ENCODE measurements around the gene MFRP. TPM values are rescaled to one million over a fixed set of nuclear protein-coding genes. Genes with fewer than 3 reads are reported as not detected.

MFRP gene
- total and polyA plus RNA-seq, 8 donors = not detected

DNA sequence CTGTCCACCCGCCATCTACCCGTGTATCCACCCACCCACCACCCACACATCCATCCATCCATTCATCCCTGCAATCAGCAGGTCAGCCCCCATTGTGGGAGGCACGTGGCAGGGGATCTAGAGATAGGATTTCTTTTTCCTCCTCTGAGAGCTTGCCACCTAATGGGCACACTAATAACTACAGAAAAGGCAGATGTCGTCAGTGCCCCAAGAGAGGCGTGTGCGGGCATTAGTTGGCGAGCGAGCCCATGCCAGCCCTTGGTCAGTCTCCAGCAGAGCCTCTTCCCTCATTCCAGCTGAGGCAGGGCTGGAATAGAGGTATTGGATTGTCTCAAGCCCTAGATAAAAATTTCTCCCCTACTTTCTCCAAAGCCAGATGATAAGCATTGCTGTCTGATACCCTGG lies 25.3 kb upstream of the MFRP start:
- H3K4me1 ChIP-seq = peaks cover 66 to 95% (median 78%) of the 10 kb centered on the region in 4 donors
- H3K27me3 ChIP-seq = no peaks in the 10 kb centered on the region
- WGBS, 5 donors = 44 to 55% (median 51%) methylated on average over 8 of the region's 8 CpGs
- no peaks in the 10 kb centered on the region for H3K9me3 ChIP-seq
- H3K27ac ChIP-seq = peak overlapping the region in 3 of 5 donors; percentile 79 to 93 (median 80)
- H3K36me3 ChIP-seq = no peaks in the 10 kb centered on the region
- H3K4me3 ChIP-seq = no peak overlapping the region
- TF ChIP-seq POLR2A (IDR thresholded peaks at IDR 0.05) = no peak
- TF ChIP-seq CTCF (IDR thresholded peaks at IDR 0.05) = peak in 3 of 7 experiments; percentile 6 to 37 (median 14)
- no peak for TF ChIP-seq EP300 (IDR thresholded peaks at IDR 0.05)
- TF ChIP-seq POLR2AphosphoS5 (IDR thresholded peaks at IDR 0.05) = peak in 1 of 3 donors; percentile 32
- intact Hi-C loops (cut with DNase I; ENCODE audit: low total_unique reads) = no loop called here
- DNase-seq = peak in 1 of 2 donors; percentile 59

DNA sequence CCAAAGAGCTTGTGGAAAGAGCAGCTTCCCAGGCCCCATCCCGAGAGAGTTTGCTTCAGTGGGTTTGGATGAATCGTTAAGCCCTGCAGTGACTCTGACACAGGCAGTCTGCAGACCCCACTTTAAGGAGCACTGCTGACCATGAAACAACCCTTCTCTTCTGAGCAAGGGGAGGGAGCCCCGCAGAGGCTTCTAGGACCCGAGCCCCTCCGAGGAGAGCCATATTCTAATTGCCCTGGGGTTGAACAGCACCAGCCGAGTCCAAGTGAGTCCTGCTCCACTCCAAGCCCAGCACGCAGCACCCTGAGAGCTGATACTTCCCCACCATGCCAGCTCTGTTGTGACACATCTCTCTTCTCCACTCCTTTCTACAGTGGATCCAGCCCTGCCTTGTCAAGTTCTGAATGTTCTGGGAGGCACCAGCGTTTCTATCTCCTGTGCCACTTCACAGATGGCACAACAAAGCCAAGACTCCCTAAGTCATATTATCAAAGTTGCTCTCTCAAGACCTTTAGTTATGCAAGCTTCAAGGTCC lies 24.6 kb upstream of the MFRP start:
- Histone ChIP-seq H3K4me3 (no peak overlapping the region), H3K27me3 (no peaks in the 10 kb centered on the region), H3K9me3 (no peaks in the 10 kb centered on the region), H3K27ac (peak overlapping the region in 4 of 5 donors; percentile 79 to 93 (median 80)), H3K36me3 (no peaks in the 10 kb centered on the region), H3K4me1 (peaks cover 60 to 95% (median 75%) of the 10 kb centered on the region in 4 donors)
- TF ChIP-seq CTCF (IDR thresholded peaks at IDR 0.05) (no peak), POLR2A (IDR thresholded peaks at IDR 0.05) (no peak), EP300 (IDR thresholded peaks at IDR 0.05) (no peak), POLR2AphosphoS5 (IDR thresholded peaks at IDR 0.05) (no peak)
- DNase-seq = no peak
- intact Hi-C loops (cut with DNase I; ENCODE audit: low total_unique reads) = no loop called here
- 65 to 82% (median 77%) methylated on average over 6 to 8 of the region's 8 CpGs for WGBS, 5 donors

DNA sequence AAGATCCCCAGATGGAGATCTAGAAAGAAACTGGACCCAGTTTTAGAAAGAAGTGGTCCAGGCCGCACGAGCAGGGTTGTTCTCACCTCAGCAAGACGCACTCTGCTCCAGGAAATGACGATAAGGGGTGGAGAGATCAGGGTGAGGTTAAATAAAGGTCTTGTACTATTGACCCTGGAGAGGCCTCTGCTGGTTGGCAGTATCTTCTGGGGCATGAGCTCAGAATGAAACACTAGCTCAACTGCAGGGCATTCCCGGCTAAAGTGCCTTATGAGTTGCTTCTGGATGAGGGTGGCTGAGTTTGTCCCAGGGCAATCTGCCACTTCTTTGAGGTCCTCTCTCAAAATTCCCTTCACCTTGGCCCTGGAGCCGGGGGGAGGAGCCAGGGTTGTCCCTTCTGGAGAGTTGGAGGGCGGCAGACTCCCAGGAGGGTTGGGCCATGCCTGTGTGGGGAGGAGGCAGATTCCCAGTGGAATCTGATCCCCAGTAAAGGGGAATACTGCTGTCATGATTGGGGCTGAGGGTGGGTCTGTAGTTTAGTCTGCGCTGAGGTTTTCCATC lies 24.1 kb upstream of the MFRP start:
- peaks cover 0 to 2% (median 0%) of the 10 kb centered on the region in 3 donors for H3K27me3 ChIP-seq
- no peaks in the 10 kb centered on the region for H3K36me3 ChIP-seq
- DNase-seq = peak in 1 of 2 donors; percentile 61
- intact Hi-C loops (cut with DNase I; ENCODE audit: low total_unique reads) = no loop called here
- 38 to 47% (median 42%) methylated on average over 8 of the region's 8 CpGs for WGBS, 5 donors
- TF ChIP-seq POLR2AphosphoS5 (IDR thresholded peaks at IDR 0.05) = no peak
- no peak for TF ChIP-seq CTCF (IDR thresholded peaks at IDR 0.05)
- no peak for TF ChIP-seq EP300 (IDR thresholded peaks at IDR 0.05)
- no peak for TF ChIP-seq POLR2A (IDR thresholded peaks at IDR 0.05)
- H3K4me3 ChIP-seq = no peak overlapping the region
- H3K27ac ChIP-seq = peak overlapping the region; percentile 10 to 93 (median 79)
- H3K4me1 ChIP-seq = peaks cover 56 to 92% (median 73%) of the 10 kb centered on the region in 4 donors
- no peaks in the 10 kb centered on the region for H3K9me3 ChIP-seq

DNA sequence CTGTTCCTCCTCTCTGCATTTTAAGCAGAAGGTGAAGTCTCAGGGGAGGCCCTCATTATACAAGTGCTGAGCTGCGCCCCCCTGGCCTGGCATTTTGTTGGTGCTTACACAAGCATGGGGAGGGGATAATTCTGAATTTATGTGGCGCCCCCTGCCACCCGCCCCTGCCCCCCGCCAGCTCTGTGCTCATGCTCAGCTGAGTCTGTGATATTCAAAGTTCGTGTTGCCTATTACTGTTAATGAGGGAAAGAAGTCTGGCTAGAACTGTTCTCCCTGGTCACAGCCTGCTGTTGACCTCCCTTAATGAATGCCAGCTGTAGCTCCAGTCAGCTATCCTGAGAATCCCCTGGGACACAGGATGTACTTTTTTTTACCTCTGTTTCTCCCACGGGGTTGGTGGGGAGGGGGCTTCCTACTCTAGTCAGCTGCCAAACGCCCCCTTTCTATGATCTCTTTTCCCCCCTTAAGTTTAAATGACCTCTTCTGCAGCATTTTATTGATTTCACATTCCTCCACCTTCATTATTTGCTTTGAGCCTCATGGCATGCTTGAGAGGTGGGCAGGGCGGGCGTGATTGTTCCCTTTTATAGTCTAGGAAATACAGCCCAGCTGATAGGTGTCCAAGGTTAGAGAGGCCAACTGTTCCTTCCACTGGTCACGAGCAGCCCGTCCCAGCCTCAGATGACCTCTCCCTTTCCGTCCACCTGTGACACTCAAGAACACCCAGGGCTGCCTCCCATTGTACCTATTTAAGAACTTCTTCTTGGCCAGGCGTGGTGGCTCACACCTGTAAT lies 22.8 kb upstream of the MFRP start:
- Histone ChIP-seq H3K27ac (peak overlapping the region; percentile 79 to 93 (median 80)), H3K36me3 (no peaks in the 10 kb centered on the region), H3K4me1 (peaks cover 57 to 92% (median 73%) of the 10 kb centered on the region in 4 donors), H3K4me3 (peak overlapping the region in 1 of 4 donors; percentile 7), H3K27me3 (peaks cover 0 to 14% (median 10%) of the 10 kb centered on the region in 3 donors), H3K9me3 (no peaks in the 10 kb centered on the region)
- WGBS, 5 donors = 65 to 69% (median 68%) methylated on average over 13 of the region's 13 CpGs
- no peak for TF ChIP-seq POLR2A (IDR thresholded peaks at IDR 0.05)
- TF ChIP-seq CTCF (IDR thresholded peaks at IDR 0.05) = no peak
- no peak for TF ChIP-seq EP300 (IDR thresholded peaks at IDR 0.05)
- no peak for TF ChIP-seq POLR2AphosphoS5 (IDR thresholded peaks at IDR 0.05)
- peak in 1 of 2 donors; percentile 32 for DNase-seq
- intact Hi-C loops (cut with DNase I; ENCODE audit: low total_unique reads) = no loop called here
